ENCODE data around the gene AGBL1. TPM values are rescaled to one million over a fixed set of nuclear protein-coding genes. Genes with fewer than 3 reads are reported as not detected.

The AGBL1 gene
- total RNA-seq, 1 experiment from 2014 or later = 0.02 TPM

DNA sequence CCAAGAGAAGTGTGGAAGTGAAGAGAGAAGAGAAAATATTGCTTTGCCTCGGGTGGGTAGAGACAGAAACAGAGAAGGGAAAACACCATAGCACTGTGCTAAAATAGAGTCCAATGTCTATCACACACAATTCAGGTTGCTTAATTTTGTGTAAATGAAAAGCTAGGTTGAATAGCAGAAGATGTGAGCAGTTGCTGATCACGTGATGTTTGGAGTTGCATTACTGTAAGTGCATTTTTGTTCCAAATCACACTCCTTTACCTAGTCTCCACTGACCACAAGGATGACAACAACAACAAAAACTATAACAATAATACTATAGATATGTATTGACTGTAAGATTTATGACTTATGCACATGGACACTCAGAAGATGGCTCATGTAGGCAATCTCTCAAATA lies 683.2 kb downstream of the AGBL1 start:
- DNase-seq (ENCODE audit: extremely low read depth, low read depth) = no peak

DNA sequence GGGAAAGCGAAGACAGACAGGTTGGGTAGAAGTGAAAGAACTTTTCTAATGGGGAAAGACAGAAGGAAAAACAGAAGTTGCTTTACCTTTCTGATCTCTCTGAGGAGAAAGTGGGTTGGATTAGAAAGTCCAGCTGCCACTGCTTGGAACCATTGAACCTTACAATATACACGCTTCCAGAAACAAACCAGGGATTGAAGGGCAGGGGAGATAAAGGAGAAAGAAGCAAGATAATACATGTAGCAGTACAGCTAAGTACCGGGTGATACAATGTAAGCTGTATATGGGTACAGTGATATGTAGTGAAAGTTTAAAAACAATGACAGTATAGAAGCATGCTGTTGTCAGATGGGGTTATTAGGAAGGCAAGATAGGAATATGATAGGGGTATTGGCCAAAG lies 684.4 kb downstream of the AGBL1 start:
- no peak for DNase-seq (ENCODE audit: extremely low read depth, low read depth)

GRCh38 chr15:86765281-86765680 lies 685.6 kb downstream of the AGBL1 start:
- no peak for DNase-seq (ENCODE audit: extremely low read depth, low read depth)

DNA sequence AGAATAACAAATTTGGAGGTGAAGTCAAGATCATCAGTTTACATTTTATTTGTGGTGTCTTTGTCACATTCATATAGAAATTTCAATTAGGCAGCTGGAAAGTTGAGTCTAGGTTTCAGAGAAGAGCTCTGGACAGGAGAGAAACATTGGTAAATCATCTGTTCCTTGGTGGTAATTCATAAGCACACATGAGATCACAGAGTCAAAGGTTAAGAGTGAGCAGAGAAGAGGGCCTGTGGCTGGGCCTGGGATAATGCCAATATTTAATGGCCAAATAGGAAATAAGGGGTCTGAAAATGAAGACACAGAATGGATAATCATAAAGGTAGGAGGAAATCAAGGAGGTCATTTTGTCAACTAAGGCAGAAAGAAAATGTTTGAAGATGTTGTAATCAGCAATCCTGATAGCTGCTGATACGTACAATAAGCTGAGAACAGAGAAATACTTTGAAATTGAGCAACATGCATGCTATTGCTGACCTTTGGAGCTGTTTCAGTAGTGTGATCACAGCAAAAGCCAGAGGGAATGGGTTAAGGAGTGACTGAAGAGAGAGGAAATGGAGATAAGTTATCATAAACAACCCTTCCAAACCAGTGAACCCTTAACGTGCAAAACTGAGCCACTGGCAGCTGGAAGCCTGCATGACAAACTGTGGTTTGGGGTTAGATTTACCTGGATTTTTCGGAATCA lies 692.8 kb downstream of the AGBL1 start:
- DNase-seq (ENCODE audit: extremely low read depth, low read depth) = no peak

DNA sequence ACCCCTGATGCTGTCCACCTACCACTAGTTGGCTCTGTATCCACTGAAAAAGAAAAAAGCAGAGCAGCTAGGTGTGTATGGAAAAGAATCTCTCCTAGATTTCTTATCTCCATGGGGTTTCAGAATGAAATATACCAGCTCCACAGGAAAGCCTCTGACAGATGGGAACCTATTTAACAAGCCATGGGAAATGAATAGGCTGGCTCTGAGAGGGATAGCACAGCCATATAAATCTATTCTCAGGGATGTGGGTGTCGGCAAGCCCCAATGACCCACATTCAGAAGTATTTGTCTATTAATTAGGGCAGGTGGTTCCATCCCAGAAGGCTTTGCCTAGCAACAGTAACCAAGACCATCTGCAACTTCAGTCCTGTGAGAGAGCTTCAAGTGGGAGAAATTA lies 694.1 kb downstream of the AGBL1 start:
- no peak for DNase-seq (ENCODE audit: extremely low read depth, low read depth)

GRCh38 chr15:86776145-86776544 lies 696.5 kb downstream of the AGBL1 start:
- no peak for DNase-seq (ENCODE audit: extremely low read depth, low read depth)

- DNase-seq (ENCODE audit: extremely low read depth, low read depth) = no peak
These were observed 716.9 kb downstream of the AGBL1 start for GRCh38 chr15:86796521-86796920.

DNA sequence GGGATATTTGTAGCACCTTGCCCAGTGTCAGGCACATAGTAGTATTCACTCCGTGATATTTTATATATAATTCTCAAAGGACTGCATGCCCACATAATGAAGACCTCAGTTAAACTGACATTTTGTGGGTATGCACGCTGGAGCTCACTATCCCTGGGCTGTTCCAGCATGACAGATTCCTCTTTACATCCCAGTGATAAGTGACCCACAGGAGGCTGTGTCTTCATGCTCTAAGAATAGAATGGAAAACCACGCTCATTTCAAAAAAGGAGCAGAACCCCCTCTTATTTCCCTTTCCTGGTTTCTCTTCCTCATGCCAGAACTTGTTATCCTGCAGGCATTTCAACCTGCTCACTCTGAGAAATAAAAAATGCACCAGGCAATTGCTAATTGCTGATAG lies 717.5 kb downstream of the AGBL1 start:
- DNase-seq (ENCODE audit: extremely low read depth, low read depth) = no peak

DNA sequence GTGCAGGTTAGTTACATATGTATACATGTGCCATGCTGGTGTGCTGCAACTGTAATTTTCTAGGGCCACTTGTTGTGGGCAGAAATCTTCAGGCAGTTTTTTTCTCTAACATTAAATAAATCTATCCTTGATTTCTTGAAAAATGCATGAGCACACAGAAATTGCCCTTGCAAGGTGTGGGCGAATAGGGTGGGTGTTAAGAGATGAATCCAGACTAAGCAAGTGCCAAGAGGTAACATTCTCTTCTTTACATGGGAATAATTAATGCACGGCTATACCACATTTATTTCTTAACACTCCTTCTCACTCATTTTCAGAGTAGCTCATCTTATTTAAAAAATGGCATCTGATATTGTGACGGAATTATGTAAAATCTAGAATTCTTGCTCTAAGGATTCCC lies 719.6 kb downstream of the AGBL1 start:
- no peak for DNase-seq (ENCODE audit: extremely low read depth, low read depth)

DNA sequence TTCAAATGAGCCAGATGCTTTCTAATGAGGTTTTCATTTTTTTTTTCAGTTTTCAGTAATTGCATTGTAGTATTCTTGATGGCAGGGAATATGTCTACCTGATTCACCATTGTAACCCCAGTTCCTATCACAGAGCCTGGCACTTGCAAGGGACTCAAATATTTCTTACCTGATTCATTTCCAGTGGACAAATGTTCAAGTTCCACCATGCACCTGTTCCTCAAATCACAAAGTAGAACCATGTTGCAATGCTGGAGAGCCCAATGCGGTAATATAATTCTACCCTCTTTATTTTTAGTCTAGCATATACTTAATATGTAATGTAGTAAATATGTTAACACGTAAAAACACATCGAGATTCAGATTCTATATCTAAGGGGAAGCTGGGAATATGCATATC lies 722.6 kb downstream of the AGBL1 start:
- DNase-seq (ENCODE audit: extremely low read depth, low read depth) = no peak

DNA sequence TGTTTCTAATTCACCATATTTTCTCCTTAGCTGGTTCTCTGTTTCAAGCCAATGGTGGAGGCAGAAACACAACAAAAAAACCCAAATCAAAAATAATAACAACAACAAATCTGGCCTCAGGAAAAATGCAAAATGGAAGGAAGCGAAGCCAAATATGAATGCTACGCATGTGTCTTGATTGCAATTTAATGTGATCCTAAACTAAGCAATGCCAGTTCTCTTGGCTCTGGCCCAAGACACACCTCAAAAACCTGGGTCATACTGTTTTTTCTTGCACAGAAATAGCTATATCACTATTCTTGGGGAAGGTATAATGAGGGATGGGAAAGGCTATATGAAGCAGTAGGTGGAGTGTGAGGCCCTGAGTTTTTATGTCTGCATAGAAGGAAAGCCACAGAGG lies 724.7 kb downstream of the AGBL1 start:
- DNase-seq (ENCODE audit: extremely low read depth, low read depth) = no peak

DNA sequence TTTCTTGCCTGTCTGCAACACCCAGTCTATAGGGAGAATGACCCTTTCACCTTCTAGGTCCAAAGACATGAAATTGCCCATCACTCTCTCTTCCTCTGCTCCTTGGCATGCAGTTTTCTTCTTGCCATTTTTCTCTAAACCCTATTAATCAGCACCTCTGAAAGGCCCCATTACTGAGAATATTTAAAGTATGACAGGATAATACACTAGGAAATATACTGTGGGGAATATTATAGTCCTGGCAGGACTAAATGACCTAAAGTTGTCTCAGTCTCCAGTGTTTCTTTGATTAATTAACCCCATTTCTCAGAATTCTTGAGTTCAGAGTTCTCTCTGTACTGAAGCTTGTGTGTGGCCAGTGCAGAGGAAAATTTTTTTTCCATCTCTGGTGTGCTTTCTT lies 730.7 kb downstream of the AGBL1 start:
- DNase-seq (ENCODE audit: extremely low read depth, low read depth) = no peak

- DNase-seq (ENCODE audit: extremely low read depth, low read depth) = no peak
These were observed 734.2 kb downstream of the AGBL1 start for GRCh38 chr15:86813892-86814291.

DNA sequence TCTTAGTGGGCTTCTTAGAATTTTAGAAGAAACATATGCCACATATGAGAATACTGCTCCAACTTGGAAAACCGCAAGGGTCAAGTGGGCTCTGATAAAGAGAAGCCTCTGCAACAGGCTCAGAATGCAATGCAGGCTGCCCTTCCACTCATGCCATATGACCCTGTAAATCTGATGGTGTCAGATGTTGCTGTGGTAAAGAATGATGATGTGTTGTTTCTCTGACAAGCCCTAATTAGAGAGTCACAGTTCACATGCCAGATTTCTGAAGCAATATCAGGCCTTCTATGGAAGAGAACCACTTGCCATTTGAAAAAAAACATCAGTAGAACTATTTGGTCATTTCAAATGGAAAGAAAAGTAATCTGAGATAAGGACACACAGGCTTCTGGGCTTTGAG lies 749.6 kb downstream of the AGBL1 start:
- DNase-seq (ENCODE audit: extremely low read depth, low read depth) = no peak

DNA sequence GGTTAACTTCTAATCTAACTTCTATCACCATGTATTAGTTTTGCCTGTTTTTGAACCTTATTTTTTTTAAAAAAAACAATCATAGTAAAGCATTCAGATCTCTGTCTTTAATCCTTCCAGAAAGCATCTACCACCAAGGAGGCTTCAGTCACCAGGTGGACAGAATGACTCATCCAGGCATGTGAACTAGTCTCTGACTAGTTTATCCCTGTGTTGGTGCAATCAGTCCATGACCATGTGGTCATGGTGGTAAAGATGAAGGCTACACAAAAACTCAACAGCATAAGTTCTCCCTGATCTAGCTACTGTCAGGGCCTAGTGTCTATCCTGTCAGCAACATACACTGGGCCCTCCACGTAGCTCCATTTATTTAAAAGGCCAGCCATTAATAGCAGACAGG lies 750.6 kb downstream of the AGBL1 start:
- no peak for DNase-seq (ENCODE audit: extremely low read depth, low read depth)

- no peak for DNase-seq (ENCODE audit: extremely low read depth, low read depth)
These were observed 753.9 kb downstream of the AGBL1 start for GRCh38 chr15:86833595-86833994.

DNA sequence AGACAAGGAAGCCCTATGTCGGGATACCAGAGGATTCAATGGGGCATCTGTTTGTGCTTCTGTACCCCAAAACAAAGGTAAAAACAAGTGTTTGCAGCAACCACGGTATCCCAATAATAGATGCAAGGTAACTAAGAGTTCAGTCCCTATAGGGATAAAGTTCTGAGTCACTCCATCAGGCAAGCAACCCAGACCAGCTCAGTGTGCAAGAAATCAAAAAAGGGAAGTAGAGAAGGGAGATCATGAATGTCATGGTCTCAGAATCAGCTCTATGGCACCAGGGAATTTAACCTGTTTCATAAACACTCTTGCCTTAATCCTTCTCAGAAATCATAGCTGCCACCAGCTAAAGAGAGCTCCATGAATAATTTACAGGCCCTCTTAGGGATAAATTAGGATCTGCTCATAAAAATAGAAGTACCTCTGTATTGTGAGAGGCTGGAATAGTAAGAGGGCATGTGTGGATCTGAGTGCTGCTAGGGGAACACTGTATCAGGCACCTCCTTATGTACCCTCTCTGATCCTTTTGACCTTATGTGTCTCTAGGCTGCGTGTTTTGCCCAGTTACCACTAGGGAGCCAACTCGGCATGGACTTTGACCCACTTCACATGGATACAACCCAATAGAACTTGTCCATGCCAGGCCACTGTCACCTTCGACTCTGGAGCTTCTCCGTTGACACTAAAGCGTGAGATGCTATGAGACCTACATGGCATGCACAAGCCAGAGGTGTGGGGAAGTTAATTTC lies 754.6 kb downstream of the AGBL1 start:
- no peak for DNase-seq (ENCODE audit: extremely low read depth, low read depth)

DNA sequence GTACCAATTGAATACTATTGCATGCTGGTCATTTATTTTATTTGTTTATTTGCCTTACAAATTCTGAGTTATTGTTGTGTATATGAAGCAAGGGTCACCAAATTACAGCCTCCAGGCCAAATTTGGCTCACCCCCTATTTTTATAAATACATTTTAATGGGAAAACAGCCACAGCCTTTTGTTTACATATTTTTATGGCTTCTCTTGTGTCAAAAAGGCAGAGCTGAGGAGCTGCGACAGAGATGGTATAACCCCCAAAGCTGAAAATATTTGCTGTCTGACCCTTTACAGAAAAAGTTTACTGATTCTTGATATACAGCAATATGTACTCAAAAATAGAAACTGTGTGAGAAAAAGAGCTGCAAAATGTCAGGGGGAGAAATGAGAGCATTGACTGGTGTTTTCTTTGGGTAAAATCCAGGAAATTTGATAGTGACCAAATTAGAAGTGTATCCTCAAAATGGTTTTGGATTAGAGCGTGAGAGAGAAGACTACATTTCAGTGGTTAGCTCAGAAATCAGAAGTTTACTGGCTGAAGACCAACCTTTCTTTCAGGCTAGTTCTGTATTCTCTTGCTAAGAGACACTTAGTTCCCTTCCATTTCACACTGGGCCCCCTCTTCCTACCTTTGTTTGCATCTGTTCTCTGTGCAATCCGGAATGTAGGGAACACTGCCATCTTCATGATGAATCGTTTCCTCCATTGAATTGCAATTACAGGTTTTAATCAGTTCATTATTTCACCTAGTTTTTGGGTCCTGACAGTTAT lies 757.8 kb downstream of the AGBL1 start:
- DNase-seq (ENCODE audit: extremely low read depth, low read depth) = no peak

DNA sequence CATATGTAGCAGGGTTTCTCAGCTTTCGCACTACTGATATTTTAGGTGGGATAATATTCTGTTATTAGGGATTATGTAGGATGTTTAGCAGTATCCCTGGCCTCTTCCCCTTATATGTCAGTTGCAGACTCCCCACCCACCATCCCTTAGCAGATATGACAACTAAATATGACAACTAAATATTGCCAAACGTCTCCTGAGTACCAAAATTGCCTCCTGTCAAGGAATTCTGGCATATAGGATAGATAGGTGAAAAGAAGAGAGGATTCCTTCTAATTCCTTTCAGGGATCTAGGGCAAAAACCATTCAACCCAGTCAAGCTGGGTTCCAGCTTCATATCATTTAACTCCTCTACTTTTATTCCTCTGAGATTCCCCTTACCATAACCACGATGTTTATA lies 759.8 kb downstream of the AGBL1 start:
- no peak for DNase-seq (ENCODE audit: extremely low read depth, low read depth)

- DNase-seq (ENCODE audit: extremely low read depth, low read depth) = no peak
These were observed 761.3 kb downstream of the AGBL1 start for GRCh38 chr15:86840996-86841395.

DNA sequence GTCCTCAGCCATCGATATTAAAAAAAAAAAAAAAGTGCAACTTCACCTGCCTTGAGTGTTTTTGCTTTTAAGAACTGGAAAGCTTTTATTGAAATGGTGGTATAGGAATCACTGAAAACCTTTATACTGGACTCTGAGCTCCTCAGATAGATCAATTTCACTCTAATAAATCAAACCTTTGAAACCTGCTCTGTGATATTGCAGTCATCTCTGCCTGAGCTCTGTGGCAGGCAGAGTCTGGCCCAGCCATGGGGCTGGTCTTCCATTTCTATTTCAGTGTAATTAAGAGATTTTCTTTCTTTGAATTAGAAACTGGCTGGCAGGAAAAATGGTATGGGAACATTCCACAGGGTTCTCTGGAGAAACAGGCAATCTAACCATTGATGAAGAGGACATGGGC lies 762.5 kb downstream of the AGBL1 start:
- DNase-seq (ENCODE audit: extremely low read depth, low read depth) = no peak

- DNase-seq (ENCODE audit: extremely low read depth, low read depth) = no peak
These were observed 766.4 kb downstream of the AGBL1 start for GRCh38 chr15:86846036-86846435.

Data from NCI-H460 (cell line).